OCI-LY3 (cell line): Measurements from ENCODE around the gene TENM4.

Experiments
- H2AFZ ChIP-seq: fragments of 200-600, 300-600 bp; shearing (Covaris generic); 2 replicates; pipeline ENCODE4 v1.6.0; 2014; ENCODE audit warnings: antibody characterized with exemption, low read depth, low read length
- H3K27ac ChIP-seq: fragments of 200-600, 300-600 bp; sonication (generic); 2 replicates; pipeline ENCODE4 v1.5.1; 2014; ENCODE audit warnings: mild to moderate bottlenecking, low read length, moderate library complexity, mixed read lengths
- H3K27me3 ChIP-seq: fragments of 200-600, 300-600 bp; sonication (generic); 2 replicates; pipeline ENCODE4 v1.6.1; 2014; ENCODE audit warnings: low read depth, low read length, mixed read lengths
- H3K36me3 ChIP-seq: fragments of 200-600, 300-600 bp; sonication (generic); replicated peaks from 2 replicates; pipeline ENCODE3; 2014; ENCODE audit warnings: low read depth, low read length, mixed read lengths
- H3K4me1 ChIP-seq: fragments of 300-600, 200-600 bp; sonication (generic); 2 replicates; pipeline ENCODE4 v1.6.1; 2014; ENCODE audit warnings: low read length, mixed read lengths
- H3K4me2 ChIP-seq: fragments of 200-600, 300-600 bp; sonication (generic); 2 replicates; pipeline ENCODE4 v1.6.1; 2014; ENCODE audit warnings: low read length, mixed read lengths
- H3K4me3 ChIP-seq: fragments of 300-600, 200-600 bp; sonication (generic); 2 replicates; pipeline ENCODE4 v1.5.1; 2014; ENCODE audit warnings: antibody characterized with exemption, mild to moderate bottlenecking, low read length, moderate library complexity
- H3K79me2 ChIP-seq: fragments of 300-600, 200-600 bp; shearing (Covaris generic); 2 replicates; pipeline ENCODE4 v1.6.1; 2014; ENCODE audit warnings: mild to moderate bottlenecking, low read length, mixed read lengths
- H3K9ac ChIP-seq: fragments of 300-600, 200-600 bp; shearing (Covaris generic); 2 replicates; pipeline ENCODE4 v1.6.0; 2014; ENCODE audit warnings: mild to moderate bottlenecking, low read length, moderate library complexity
- H3K9me3 ChIP-seq: fragments of 200-600, 300-600 bp; shearing (Covaris generic); 2 replicates; pipeline ENCODE4 v1.6.1; 2014; ENCODE audit warnings: low read length, mixed read lengths; ENCODE audit not compliant: insufficient read depth
- H4K20me1 ChIP-seq: fragments of 200-600, 300-600 bp; sonication (generic); 2 replicates; pipeline ENCODE4 v1.6.1; 2016; ENCODE audit warnings: low read length, mixed read lengths; ENCODE audit not compliant: insufficient read depth
- EZH2phosphoT487 ChIP-seq: fragments of 200-600 bp; shearing (Covaris generic); IDR thresholded peaks from 2 replicates; pipeline ENCODE4 v1.6.1; 2018; ENCODE audit warnings: antibody characterized with exemption, mixed run types, low read depth
- TF ChIP-seq, protein P1 (sequence below): fragments of 200-600, 300-600 bp; sonication (generic); IDR thresholded peaks from 2 replicates; pipeline ENCODE4 v1.5.1; 2014; ENCODE audit warnings: antibody characterized with exemption, low read length, low read depth

Gene TENM4

DNA sequence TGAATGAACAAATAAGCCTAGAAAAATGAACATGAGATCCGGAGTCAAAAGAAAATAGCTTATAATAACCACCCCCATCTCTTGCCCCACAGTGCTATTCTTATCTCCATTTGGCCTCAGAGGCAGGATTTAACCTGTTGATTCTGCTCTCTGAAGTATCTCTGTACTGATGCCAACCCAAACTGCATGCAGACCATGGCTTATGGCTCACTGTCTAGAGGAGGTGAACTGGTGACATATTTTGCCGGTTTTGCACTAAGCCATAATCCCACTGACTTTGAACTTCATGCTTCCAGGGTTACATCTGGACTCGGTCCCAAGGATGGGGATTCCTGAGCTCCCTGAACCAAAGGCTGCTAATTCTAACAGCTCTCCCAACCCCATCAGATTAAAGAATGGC is 397.1 kb downstream of the TENM4 start:
- H3K9ac ChIP-seq = no peak overlapping the region
- no peaks in the 10 kb centered on the region for H3K9me3 ChIP-seq
- H3K27me3 ChIP-seq = no peaks in the 10 kb centered on the region
- H3K4me3 ChIP-seq = no peak overlapping the region
- H3K27ac ChIP-seq = no peak overlapping the region
- H3K4me2 ChIP-seq = no peak overlapping the region
- no peak overlapping the region for H2AFZ ChIP-seq
- no peaks in the 10 kb centered on the region for H3K36me3 ChIP-seq
- no peaks in the 10 kb centered on the region for H3K79me2 ChIP-seq
- no peak for TF ChIP-seq EZH2phosphoT487
- no peaks in the 10 kb centered on the region for H3K4me1 ChIP-seq
- H4K20me1 ChIP-seq = no peaks in the 10 kb centered on the region

DNA sequence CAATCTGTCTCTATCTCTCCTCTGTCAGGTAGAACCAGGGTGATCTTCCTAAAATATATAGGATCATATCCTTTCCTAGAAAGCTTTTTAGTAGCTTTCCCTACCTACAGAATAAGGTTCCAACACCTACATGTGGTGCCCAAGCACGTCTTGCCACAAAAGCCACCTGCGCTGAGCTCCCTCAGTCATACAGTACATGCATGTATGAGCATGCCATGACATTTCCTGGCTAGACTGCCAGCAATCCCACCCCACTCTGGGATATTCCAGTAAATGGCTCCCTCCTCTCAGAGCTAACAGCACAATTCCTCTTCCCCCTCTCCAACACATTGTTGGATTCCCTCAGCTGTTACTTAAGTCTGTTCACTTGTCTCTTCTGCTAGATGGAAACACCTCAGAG is 398.0 kb downstream of the TENM4 start:
- Histone ChIP-seq H3K4me2 (no peak overlapping the region), H3K9ac (no peak overlapping the region), H2AFZ (no peak overlapping the region), H3K9me3 (no peaks in the 10 kb centered on the region), H3K79me2 (no peaks in the 10 kb centered on the region), H3K4me1 (no peaks in the 10 kb centered on the region), H3K36me3 (no peaks in the 10 kb centered on the region), H4K20me1 (no peaks in the 10 kb centered on the region), H3K27ac (no peak overlapping the region), H3K4me3 (no peak overlapping the region), H3K27me3 (no peaks in the 10 kb centered on the region)
- TF ChIP-seq, protein P1, sequence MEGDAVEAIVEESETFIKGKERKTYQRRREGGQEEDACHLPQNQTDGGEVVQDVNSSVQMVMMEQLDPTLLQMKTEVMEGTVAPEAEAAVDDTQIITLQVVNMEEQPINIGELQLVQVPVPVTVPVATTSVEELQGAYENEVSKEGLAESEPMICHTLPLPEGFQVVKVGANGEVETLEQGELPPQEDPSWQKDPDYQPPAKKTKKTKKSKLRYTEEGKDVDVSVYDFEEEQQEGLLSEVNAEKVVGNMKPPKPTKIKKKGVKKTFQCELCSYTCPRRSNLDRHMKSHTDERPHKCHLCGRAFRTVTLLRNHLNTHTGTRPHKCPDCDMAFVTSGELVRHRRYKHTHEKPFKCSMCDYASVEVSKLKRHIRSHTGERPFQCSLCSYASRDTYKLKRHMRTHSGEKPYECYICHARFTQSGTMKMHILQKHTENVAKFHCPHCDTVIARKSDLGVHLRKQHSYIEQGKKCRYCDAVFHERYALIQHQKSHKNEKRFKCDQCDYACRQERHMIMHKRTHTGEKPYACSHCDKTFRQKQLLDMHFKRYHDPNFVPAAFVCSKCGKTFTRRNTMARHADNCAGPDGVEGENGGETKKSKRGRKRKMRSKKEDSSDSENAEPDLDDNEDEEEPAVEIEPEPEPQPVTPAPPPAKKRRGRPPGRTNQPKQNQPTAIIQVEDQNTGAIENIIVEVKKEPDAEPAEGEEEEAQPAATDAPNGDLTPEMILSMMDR = no peak
- no peak for TF ChIP-seq EZH2phosphoT487

DNA sequence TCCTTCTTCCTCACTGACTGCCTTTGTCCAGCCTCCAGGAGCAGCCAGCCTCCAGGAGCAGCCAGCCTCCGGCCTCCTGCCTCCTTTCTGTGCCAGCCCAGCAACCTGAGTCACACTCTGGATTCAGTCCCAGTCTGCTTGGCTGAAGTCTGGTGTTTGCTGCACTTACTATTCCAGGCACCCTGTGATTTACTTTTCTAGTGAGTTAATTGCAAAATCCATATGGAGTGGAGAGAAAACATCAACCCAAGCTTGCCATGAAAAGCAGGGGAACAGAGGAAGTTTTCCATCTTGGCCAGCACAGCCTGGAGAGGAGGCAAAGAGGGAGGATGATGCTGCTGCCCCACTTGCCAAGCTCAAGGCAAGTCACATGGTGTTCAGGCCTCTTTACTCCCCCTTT is 400.5 kb downstream of the TENM4 start:
- no peaks in the 10 kb centered on the region for H3K9me3 ChIP-seq
- H3K4me3 ChIP-seq = no peak overlapping the region
- H3K4me2 ChIP-seq = no peak overlapping the region
- H3K27ac ChIP-seq = no peak overlapping the region
- H3K27me3 ChIP-seq = no peaks in the 10 kb centered on the region
- H3K79me2 ChIP-seq = no peaks in the 10 kb centered on the region
- no peak for TF ChIP-seq EZH2phosphoT487
- TF ChIP-seq, protein P1 = no peak
- no peaks in the 10 kb centered on the region for H3K4me1 ChIP-seq
- no peak overlapping the region for H3K9ac ChIP-seq
- no peak overlapping the region for H2AFZ ChIP-seq
- H4K20me1 ChIP-seq = no peaks in the 10 kb centered on the region
- no peaks in the 10 kb centered on the region for H3K36me3 ChIP-seq

DNA sequence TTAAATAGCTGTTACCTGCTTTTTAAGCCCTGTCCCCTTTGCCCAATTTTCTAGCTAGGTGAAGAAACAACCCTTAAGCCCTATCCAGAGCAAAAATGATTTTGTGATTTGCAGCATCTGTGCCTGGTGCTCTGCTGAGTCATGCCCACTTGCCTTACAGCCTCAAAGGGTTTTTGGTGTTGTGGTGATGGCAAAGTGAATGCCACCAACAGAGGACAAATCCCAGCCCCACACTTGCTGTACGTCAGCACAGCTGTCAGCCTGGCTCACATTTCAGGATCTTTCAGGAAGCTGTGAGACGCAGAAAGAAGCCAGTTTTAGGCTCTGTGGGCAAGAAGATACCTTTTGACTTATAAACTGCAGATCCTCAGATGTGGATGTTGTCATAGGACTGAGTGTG is 401.7 kb downstream of the TENM4 start:
- Histone ChIP-seq H3K27ac (no peak overlapping the region), H3K36me3 (no peaks in the 10 kb centered on the region), H4K20me1 (no peaks in the 10 kb centered on the region), H3K4me3 (no peak overlapping the region), H2AFZ (no peak overlapping the region), H3K4me1 (no peaks in the 10 kb centered on the region), H3K9me3 (no peaks in the 10 kb centered on the region), H3K4me2 (no peak overlapping the region), H3K9ac (no peak overlapping the region), H3K79me2 (no peaks in the 10 kb centered on the region), H3K27me3 (no peaks in the 10 kb centered on the region)
- TF ChIP-seq EZH2phosphoT487 = no peak
- TF ChIP-seq, protein P1 = no peak

DNA sequence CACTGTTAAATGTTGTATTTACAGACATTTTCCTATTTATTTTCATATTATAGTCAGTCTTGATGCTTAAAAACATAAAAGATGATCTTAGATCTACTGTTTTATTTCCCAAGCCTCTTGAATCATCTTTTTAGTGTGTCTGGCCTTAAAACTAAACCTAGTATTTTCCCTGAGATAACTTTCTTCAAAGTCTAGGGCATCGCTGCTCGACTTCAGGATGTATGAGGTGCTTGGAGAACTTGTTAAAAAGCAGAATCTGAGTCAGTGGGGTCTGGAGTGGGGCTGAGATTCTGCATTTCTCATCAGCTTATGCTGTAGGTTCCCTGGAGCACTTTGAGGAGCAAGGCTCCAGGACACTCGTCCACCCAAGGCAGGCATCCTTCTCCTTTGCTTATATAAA is 404.9 kb downstream of the TENM4 start:
- Histone ChIP-seq H4K20me1 (no peaks in the 10 kb centered on the region), H3K4me3 (no peak overlapping the region), H3K36me3 (no peaks in the 10 kb centered on the region), H2AFZ (no peak overlapping the region), H3K4me2 (no peak overlapping the region), H3K9me3 (no peaks in the 10 kb centered on the region), H3K27me3 (no peaks in the 10 kb centered on the region), H3K27ac (no peak overlapping the region), H3K4me1 (no peaks in the 10 kb centered on the region), H3K79me2 (no peaks in the 10 kb centered on the region), H3K9ac (no peak overlapping the region)
- TF ChIP-seq, protein P1 = no peak
- no peak for TF ChIP-seq EZH2phosphoT487
